A549 (cell line): ENCODE data around the gene KIRREL2. TPM values are rescaled to one million over a fixed set of nuclear protein-coding genes. Genes with fewer than 3 reads are reported as not detected.

Experiments
- ATAC-seq, 2 experiments: fragments of 200-7000 bp in 1 of 2; fragments of >200 bp in 1 of 2; cut with Nextera tagmentation in 1 of 2; cut with Tn5 transposase in 1 of 2; 3 replicates each; pipeline versions ENCODE4 v1.8.0 to v1.9.1; 2018 to 2020; ENCODE audit warnings: mild to moderate bottlenecking in 1 of 2, moderate library complexity in 1 of 2
- CTCF ChIA-PET: fragments of 300-600 bp; sonication (Branson Sonifier 250); formaldehyde crosslinking; extraction: SDS; loops from one replicate; lab custom pipeline; 2021; ENCODE audit warnings: antibody characterized with exemption, inconsistent platforms; lab: Yijun Ruan, JAX
- POLR2A ChIA-PET: fragments of 350-600 bp; formaldehyde crosslinking; extraction: SDS; loops from one replicate; lab custom pipeline; 2021; ENCODE audit warnings: antibody characterized with exemption, inconsistent platforms; lab: Yijun Ruan, JAX
- DNase-seq, 2 experiments: peaks; one replicate each; pipeline versions ENCODE4 v3.0.0 to v3.0.0-alpha.2; 2011 to 2016; ENCODE audit warnings: low read depth in 1 of 2, low spot score in 1 of 2
- FAIRE-seq: peaks from 2 replicates; lab custom pipeline; 2011; peaks lifted over from hg19 to GRCh38; lab: Jason Lieb, UNC
- H3K27ac ChIP-seq, 2 experiments: fragments of >200 bp; sonication (Bioruptor Twin); formaldehyde crosslinking; 3 replicates each; pipeline ENCODE4 v1.5.1; 2016 to 2017
- H3K4me1 ChIP-seq: fragments of >200 bp; sonication (Bioruptor Twin); formaldehyde crosslinking; 3 replicates; pipeline ENCODE4 v1.6.1; 2016
- H3K4me2 ChIP-seq: fragments of >200 bp; sonication (Bioruptor Twin); formaldehyde crosslinking; 3 replicates; pipeline ENCODE4 v1.6.1; 2016
- H3K4me3 ChIP-seq: fragments of >200 bp; sonication (Bioruptor Twin); formaldehyde crosslinking; 3 replicates; pipeline ENCODE4 v1.5.1; 2016
- H3K9me3 ChIP-seq: fragments of >200 bp; sonication (Bioruptor Twin); formaldehyde crosslinking; 3 replicates; pipeline ENCODE4 v1.6.1; 2016
- ATOH8 ChIP-seq: fragments of 250-450 bp; sonication (Bioruptor Pico); IDR thresholded peaks from 2 replicates; pipeline ENCODE4 v1.5.0; 2020; ENCODE audit warnings: low read depth, mild to moderate bottlenecking, moderate library complexity
- BCL3 ChIP-seq: fragments of >200 bp; sonication (Bioruptor Twin); formaldehyde crosslinking; IDR thresholded peaks from 3 replicates; pipeline ENCODE4 v1.6.1; 2016
- CEBPB ChIP-seq, 2 experiments: fragments of >200 bp in 1 of 2; sonication (Bioruptor Twin) in 1 of 2; formaldehyde crosslinking in 1 of 2; IDR thresholded peaks; 2 replicates each; pipeline ENCODE4 v1.6.1; 2012 to 2016
- CHD2 ChIP-seq: fragments of 150-350 bp; IDR thresholded peaks from 2 replicates; pipeline ENCODE4 v1.6.1; 2014; ENCODE audit warnings: low read length; ENCODE audit not compliant: partially characterized antibody
- E2F6 ChIP-seq: IDR thresholded peaks from 2 replicates; pipeline ENCODE4 v1.6.1; 2012; ENCODE audit warnings: low read depth, borderline replicate concordance
- ELK1 ChIP-seq: fragments of 150-350 bp; IDR thresholded peaks from 2 replicates; pipeline ENCODE4 v1.6.1; 2014; ENCODE audit warnings: low read depth, mild to moderate bottlenecking, low read length
- GATA3 ChIP-seq: IDR thresholded peaks from 2 replicates; pipeline ENCODE4 v1.6.1; 2012; ENCODE audit warnings: borderline replicate concordance
- JUN ChIP-seq, 2 experiments: fragments of >200 bp; sonication (Bioruptor Twin); formaldehyde crosslinking; IDR thresholded peaks; 2 replicates in 1 of 2; 3 replicates in 1 of 2; pipeline ENCODE4 v1.6.1; 2016 to 2017
- JUNB ChIP-seq: fragments of >200 bp; sonication (Bioruptor Twin); formaldehyde crosslinking; IDR thresholded peaks from 2 replicates; pipeline ENCODE4 v1.6.1; 2016
- MAX ChIP-seq: IDR thresholded peaks from 2 replicates; pipeline ENCODE4 v1.6.1; 2012
- MAZ ChIP-seq: fragments of 150-350 bp; IDR thresholded peaks from 2 replicates; pipeline ENCODE4 v1.6.1; 2014; ENCODE audit warnings: antibody characterized with exemption, low read depth, low read length, borderline replicate concordance
- MYC ChIP-seq: IDR thresholded peaks from 2 replicates; pipeline ENCODE4 v1.6.1; 2012; ENCODE audit warnings: mild to moderate bottlenecking, inconsistent platforms, low read length, improper control_type of control experiment, borderline replicate concordance
- NR3C1 ChIP-seq: fragments of >200 bp; sonication (Bioruptor Twin); formaldehyde crosslinking; IDR thresholded peaks from 3 replicates; pipeline ENCODE4 v1.6.1; 2017
- PBX3 ChIP-seq: IDR thresholded peaks from 2 replicates; pipeline ENCODE4 v1.6.1; 2012
- POLR2A ChIP-seq: IDR thresholded peaks from 2 replicates; pipeline ENCODE4 v1.6.1; 2012; ENCODE audit warnings: mild to moderate bottlenecking, low read length
- POLR2AphosphoS2 ChIP-seq: conservative IDR thresholded peaks from 2 replicates; pipeline ENCODE4 v1.6.1; 2012; ENCODE audit warnings: low read length, improper control_type of control experiment, inconsistent platforms
- RAD21 ChIP-seq, 2 experiments: fragments of >200 bp in 1 of 2; sonication (Bioruptor Twin) in 1 of 2; formaldehyde crosslinking in 1 of 2; IDR thresholded peaks in 1 of 2; conservative IDR thresholded peaks in 1 of 2; 2 replicates in 1 of 2; 3 replicates in 1 of 2; pipeline ENCODE4 v1.6.1; 2012 to 2018; ENCODE audit warnings: inconsistent platforms in 1 of 2
- RNF2 ChIP-seq: fragments of 200-600 bp; sonication (generic); IDR thresholded peaks from 2 replicates; pipeline ENCODE4 v1.6.1; 2016; ENCODE audit warnings: low read depth, mild to moderate bottlenecking, antibody characterized with exemption, moderate library complexity, borderline replicate concordance
- SREBF2 ChIP-seq: fragments of 450-650 bp; IDR thresholded peaks from 2 replicates; pipeline ENCODE4 v1.6.1; 2014; ENCODE audit warnings: mild to moderate bottlenecking, moderate library complexity
- TP53 ChIP-seq: fragments of 250-450 bp; sonication (Bioruptor Pico); IDR thresholded peaks from 2 replicates; pipeline ENCODE4 v1.5.0; 2021; ENCODE audit warnings: mild to moderate bottlenecking, moderate library complexity
- WGBS: methylation state at CpG from one replicate; pipeline ENCODE4 v1.1.6; 2017; ENCODE audit errors: missing lambda C conversion rate; 5-methylcytosine and 5-hydroxymethylcytosine counted together
- polyA plus RNA-seq, 4 experiments: library from polyadenylated mRNA; depleted of rRNA in 3 of 4; stranded (reverse); fragments of >200 nt; fragmentation: RNase III in 1 of 4; extraction: RNeasy Plus Mini Kit Qiagen cat#74134 plus additional on column Dnase treatment in 1 of 4; gene quantifications; 2 replicates in 3 of 4; 3 replicates in 1 of 4; pipeline ENCODE4 v1.2.3, GENCODE V29; 2011 to 2017

Gene KIRREL2
- polyA plus RNA-seq, 2 of the 4 experiments (the other 2 are of a cell fraction), result 0.26 to 0.54 TPM

- H3K4me3 ChIP-seq, result peak overlapping the region; percentile 84
- H3K4me2 ChIP-seq, result peak overlapping the region; percentile 89
- WGBS, result 92% methylated on average over 17 of the region's 17 CpGs
- FAIRE-seq (no peak), ATAC-seq (no peak), DNase-seq (no peak)
- TF ChIP-seq CEBPB (IDR thresholded peaks at IDR 0.05) (no peak), CHD2 (no peak), TP53 (CRISPR knock-in tag) (no peak), PBX3 (no peak), JUNB (no peak), E2F6 (no peak), NR3C1 (no peak)
- ChIA-PET POLR2A (no interaction called here), CTCF (interaction anchor here (0.6 to 9.8 kb wide), 3 partner anchors 16 to 404 kb away, joined by 3 to 125 read pairs (median 3); no protein-coding TSS in a partner anchor)
- H3K27ac ChIP-seq, result peak overlapping the region in 1 of 2 experiments; percentile 89; a peak in 4 of 6 replicates
- no peaks in the 10 kb centered on the region for H3K9me3 ChIP-seq
- peaks cover 24% of the 10 kb centered on the region for H3K4me1 ChIP-seq
Measured at GRCh38 chr19:35898499-35898809, 41.7 kb downstream of the KIRREL2 start.

GRCh38 chr19:35899547-35900214, 43.0 kb downstream of the KIRREL2 start:
- Histone ChIP-seq H3K4me1 (peaks cover 26% of the 10 kb centered on the region), H3K4me2 (peak overlapping the region; percentile 89), H3K9me3 (no peaks in the 10 kb centered on the region), H3K27ac (peak overlapping the region; percentile 80 to 89), H3K4me3 (peak overlapping the region; percentile 84)
- 1% methylated on average over 36 of the region's 43 CpGs for WGBS
- ATAC-seq, result peak; percentile 85 to 88
- peak in 1 of 2 experiments; percentile 80; a peak in 3 of 5 replicates for TF ChIP-seq JUN (IDR thresholded peaks at IDR 0.05)
- TF ChIP-seq MYC, result peak; percentile 4
- no peak for TF ChIP-seq ELK1
- peak; percentile 88 for TF ChIP-seq MAX
- peak; percentile 58 for TF ChIP-seq CHD2
- TF ChIP-seq MAZ, result 0 out of 2 replicates have a peak, but pooled peaks have one; percentile 61
- TF ChIP-seq SREBF2, result no peak
- TF ChIP-seq GATA3, result no peak
- TF ChIP-seq POLR2A, result peak; percentile 77
- no peak for TF ChIP-seq RNF2
- no peak for TF ChIP-seq RAD21 (conservative IDR thresholded peaks at IDR 0.05 in 1 of 2, IDR thresholded peaks at IDR 0.05 in 1 of 2)
- TF ChIP-seq BCL3, result peak; percentile 37; the same call in 1 of the 3 replicates
- peak in 1 of 2 experiments; percentile 46; a peak in 2 of 4 replicates for TF ChIP-seq CEBPB (IDR thresholded peaks at IDR 0.05)
- 0 out of 2 replicates have a peak, but pooled peaks have one; percentile 11 for TF ChIP-seq ATOH8 (CRISPR knock-in tag)
- TF ChIP-seq POLR2AphosphoS2, result no peak
- TF ChIP-seq PBX3, result peak; percentile 72; the same call in 1 of the 2 replicates
- ChIA-PET CTCF (interaction anchor here (1.4 to 1.9 kb wide), 3 partner anchors 18 to 33 kb away, joined by 4 to 7 read pairs (median 6); no protein-coding TSS in a partner anchor), POLR2A (interaction anchor here (1.0 to 1.4 kb wide), 3 partner anchors 32 to 197 kb away, joined by 4 to 14 read pairs (median 5); no protein-coding TSS in a partner anchor)
- DNase-seq, result peak; percentile 93 to 98
- FAIRE-seq, result peak; percentile 96
